ENCODE measurements around the gene ZNF492.
"Not testable (repeated sequence)": the region's sequence is repeated elsewhere in the genome, so short reads cannot be mapped to it uniquely, and the experiment has no call there.

Gene ZNF492

DNA sequence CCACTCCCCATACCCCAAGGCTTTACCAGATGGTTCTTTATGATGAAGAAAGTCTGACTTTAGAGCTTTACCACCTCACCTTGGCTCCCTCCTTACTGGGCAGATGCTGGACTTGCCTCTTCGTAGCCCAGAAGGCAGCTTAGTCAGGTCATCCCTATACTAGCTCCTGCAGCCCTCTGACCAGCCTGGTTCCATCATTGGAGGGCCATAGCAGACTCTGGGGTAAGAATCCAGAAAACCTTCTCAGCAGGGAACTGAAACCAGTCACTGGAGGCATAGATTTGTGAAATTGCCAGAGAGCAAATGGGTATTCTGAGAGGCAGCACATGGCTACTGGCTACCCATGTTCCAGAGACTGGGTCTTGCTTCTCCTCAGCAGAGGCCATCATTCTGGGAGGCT lies 21.8 kb upstream of the ZNF492 start:
- Histone ChIP-seq H3K4me2 (ENCODE audit: low read length) (no peak overlapping the region), H3K4me3 (ENCODE audit: low read length) (no peak overlapping the region), H3K4me1 (ENCODE audit: control insufficient read depth, low read length) (no peaks in the 10 kb centered on the region), H3K9me3 (ENCODE audit: control insufficient read depth, insufficient read depth, low read length) (peaks cover 14% of the 10 kb centered on the region; the same call in 1 of the 2 replicates), H3K27me3 (ENCODE audit: control insufficient read depth, low read length) (no peaks in the 10 kb centered on the region), H3K79me2 (ENCODE audit: control insufficient read depth, low read length) (no peaks in the 10 kb centered on the region), H4K20me1 (ENCODE audit: control insufficient read depth, insufficient read depth, low read depth, low read length) (no peaks in the 10 kb centered on the region), H3K9me2 (replicated peaks; ENCODE audit: control insufficient read depth, low read length) (no peaks in the 10 kb centered on the region), H3F3A (ENCODE audit: control insufficient read depth, insufficient read depth) (no peaks in the 10 kb centered on the region), H3K36me3 (ENCODE audit: control insufficient read depth, low read length) (no peaks in the 10 kb centered on the region), H3K27ac (ENCODE audit: low read depth, low read length) (no peak overlapping the region)
- TF ChIP-seq, protein P1, sequence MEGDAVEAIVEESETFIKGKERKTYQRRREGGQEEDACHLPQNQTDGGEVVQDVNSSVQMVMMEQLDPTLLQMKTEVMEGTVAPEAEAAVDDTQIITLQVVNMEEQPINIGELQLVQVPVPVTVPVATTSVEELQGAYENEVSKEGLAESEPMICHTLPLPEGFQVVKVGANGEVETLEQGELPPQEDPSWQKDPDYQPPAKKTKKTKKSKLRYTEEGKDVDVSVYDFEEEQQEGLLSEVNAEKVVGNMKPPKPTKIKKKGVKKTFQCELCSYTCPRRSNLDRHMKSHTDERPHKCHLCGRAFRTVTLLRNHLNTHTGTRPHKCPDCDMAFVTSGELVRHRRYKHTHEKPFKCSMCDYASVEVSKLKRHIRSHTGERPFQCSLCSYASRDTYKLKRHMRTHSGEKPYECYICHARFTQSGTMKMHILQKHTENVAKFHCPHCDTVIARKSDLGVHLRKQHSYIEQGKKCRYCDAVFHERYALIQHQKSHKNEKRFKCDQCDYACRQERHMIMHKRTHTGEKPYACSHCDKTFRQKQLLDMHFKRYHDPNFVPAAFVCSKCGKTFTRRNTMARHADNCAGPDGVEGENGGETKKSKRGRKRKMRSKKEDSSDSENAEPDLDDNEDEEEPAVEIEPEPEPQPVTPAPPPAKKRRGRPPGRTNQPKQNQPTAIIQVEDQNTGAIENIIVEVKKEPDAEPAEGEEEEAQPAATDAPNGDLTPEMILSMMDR (IDR thresholded peaks at IDR 0.05; ENCODE audit: low read depth, low read length, poor library complexity, severe bottlenecking) = no peak
- TF ChIP-seq EZH2phosphoT487 (IDR thresholded peaks at IDR 0.05; ENCODE audit: borderline replicate concordance, low read length) = no peak

DNA sequence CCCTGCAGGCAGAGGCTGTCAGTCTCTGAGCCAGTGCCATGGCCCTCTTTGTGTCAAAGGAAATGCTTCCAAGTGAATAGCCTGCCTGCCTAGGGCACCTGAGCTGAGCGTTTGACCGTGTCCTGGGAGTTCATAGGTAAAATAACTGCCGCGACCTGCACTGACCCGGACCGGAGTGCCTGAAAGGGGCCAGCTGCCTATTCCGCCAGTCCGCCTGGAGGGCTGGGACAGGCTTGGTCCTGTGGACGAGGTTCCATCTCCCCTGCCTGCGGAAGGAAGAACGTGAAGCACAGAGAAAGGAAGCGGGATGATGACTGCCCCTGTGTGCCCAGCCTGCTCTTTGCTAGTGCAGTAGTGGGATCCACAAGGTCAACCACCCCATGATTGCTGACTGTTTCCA lies 17.5 kb upstream of the ZNF492 start:
- H3K4me3 ChIP-seq (ENCODE audit: low read length) = no peak overlapping the region
- H4K20me1 ChIP-seq (ENCODE audit: control insufficient read depth, insufficient read depth, low read depth, low read length) = no peaks in the 10 kb centered on the region
- TF ChIP-seq EZH2phosphoT487 (IDR thresholded peaks at IDR 0.05; ENCODE audit: borderline replicate concordance, low read length) = no peak
- TF ChIP-seq, protein P1 (IDR thresholded peaks at IDR 0.05; ENCODE audit: low read depth, low read length, poor library complexity, severe bottlenecking) = no peak
- H3K9me2 ChIP-seq (replicated peaks; ENCODE audit: control insufficient read depth, low read length) = no peaks in the 10 kb centered on the region
- H3F3A ChIP-seq (ENCODE audit: control insufficient read depth, insufficient read depth) = no peaks in the 10 kb centered on the region
- H3K79me2 ChIP-seq (ENCODE audit: control insufficient read depth, low read length) = no peaks in the 10 kb centered on the region
- H3K4me2 ChIP-seq (ENCODE audit: low read length) = no peak overlapping the region
- no peaks in the 10 kb centered on the region for H3K36me3 ChIP-seq (ENCODE audit: control insufficient read depth, low read length)
- H3K9me3 ChIP-seq (ENCODE audit: control insufficient read depth, insufficient read depth, low read length) = peaks cover 18% of the 10 kb centered on the region; the same call in 1 of the 2 replicates
- H3K27me3 ChIP-seq (ENCODE audit: control insufficient read depth, low read length) = no peaks in the 10 kb centered on the region
- no peaks in the 10 kb centered on the region for H3K4me1 ChIP-seq (ENCODE audit: control insufficient read depth, low read length)
- H3K27ac ChIP-seq (ENCODE audit: low read depth, low read length) = no peak overlapping the region

DNA sequence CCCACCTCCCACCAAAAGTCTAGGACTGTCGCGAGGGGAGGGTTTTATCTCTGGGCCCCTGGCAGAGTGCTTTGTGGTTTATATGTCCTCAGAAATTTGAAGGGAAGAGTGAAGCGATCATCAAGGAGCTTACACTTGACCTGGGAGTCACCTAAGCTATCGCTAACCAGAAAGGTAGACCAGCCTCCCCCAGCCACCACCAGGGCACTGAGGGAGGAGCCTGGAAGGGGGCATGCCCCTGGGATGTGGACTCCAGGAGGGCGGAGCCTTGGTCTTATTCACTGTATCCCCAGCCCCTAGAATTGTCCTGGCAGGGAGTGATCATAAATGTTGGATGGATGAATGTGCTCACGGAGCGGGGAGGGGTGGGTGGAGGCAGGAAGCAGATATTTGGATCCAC lies 16.9 kb upstream of the ZNF492 start:
- not testable (repeated sequence) for H3K9me2 ChIP-seq (replicated peaks; ENCODE audit: control insufficient read depth, low read length); H3K4me3 ChIP-seq (ENCODE audit: low read length); H3K27ac ChIP-seq (ENCODE audit: low read depth, low read length); H3F3A ChIP-seq (ENCODE audit: control insufficient read depth, insufficient read depth); H3K79me2 ChIP-seq (ENCODE audit: control insufficient read depth, low read length); H3K27me3 ChIP-seq (ENCODE audit: control insufficient read depth, low read length); H3K4me2 ChIP-seq (ENCODE audit: low read length); H4K20me1 ChIP-seq (ENCODE audit: control insufficient read depth, insufficient read depth, low read depth, low read length); H3K4me1 ChIP-seq (ENCODE audit: control insufficient read depth, low read length); H3K36me3 ChIP-seq (ENCODE audit: control insufficient read depth, low read length)
- H3K9me3 ChIP-seq (ENCODE audit: control insufficient read depth, insufficient read depth, low read length) = peaks cover 18% of the 10 kb centered on the region; the same call in 1 of the 2 replicates

DNA sequence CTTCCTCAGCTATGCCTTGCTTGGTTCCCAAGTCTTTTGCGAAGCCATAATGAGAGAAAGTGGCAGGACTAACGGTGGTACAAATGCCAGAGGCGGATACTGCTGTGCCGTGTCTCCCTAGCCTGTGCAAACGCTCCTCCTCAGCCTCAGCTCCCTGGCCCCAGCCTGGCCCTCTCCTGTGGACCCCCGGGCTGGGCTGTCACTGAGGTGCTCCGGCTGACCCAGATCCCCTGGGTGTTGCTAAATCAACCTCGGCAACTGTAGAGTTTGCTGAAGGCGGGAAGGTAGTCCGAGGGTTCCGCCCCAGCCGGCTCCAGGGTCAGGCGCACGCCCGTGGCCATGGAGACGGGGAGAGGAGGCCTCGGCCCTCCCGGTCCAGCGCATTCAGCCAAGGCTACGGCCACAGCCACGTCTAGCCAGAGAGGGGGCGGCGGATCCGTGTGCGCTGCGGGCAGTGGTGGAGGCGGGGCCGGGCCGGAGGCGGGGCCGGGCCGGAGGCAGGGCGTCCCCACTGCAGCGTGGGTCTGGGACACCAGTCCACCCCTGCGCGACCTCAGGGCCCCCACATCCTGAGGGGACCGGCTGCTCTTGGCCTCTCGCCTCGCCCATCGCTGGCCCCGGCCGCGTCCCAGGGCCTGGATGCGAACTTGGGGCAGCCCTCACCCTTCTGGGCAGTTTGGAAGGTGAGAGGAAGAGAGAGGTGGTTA lies 16.4 kb upstream of the ZNF492 start:
- peaks cover 18% of the 10 kb centered on the region; the same call in 1 of the 2 replicates for H3K9me3 ChIP-seq (ENCODE audit: control insufficient read depth, insufficient read depth, low read length)
- no peaks in the 10 kb centered on the region for H3F3A ChIP-seq (ENCODE audit: control insufficient read depth, insufficient read depth)
- no peaks in the 10 kb centered on the region for H3K4me1 ChIP-seq (ENCODE audit: control insufficient read depth, low read length)
- TF ChIP-seq, protein P1 (IDR thresholded peaks at IDR 0.05; ENCODE audit: low read depth, low read length, poor library complexity, severe bottlenecking) = no peak
- TF ChIP-seq EZH2phosphoT487 (IDR thresholded peaks at IDR 0.05; ENCODE audit: borderline replicate concordance, low read length) = no peak
- no peak overlapping the region for H3K27ac ChIP-seq (ENCODE audit: low read depth, low read length)
- H4K20me1 ChIP-seq (ENCODE audit: control insufficient read depth, insufficient read depth, low read depth, low read length) = no peaks in the 10 kb centered on the region
- H3K27me3 ChIP-seq (ENCODE audit: control insufficient read depth, low read length) = no peaks in the 10 kb centered on the region
- no peak overlapping the region for H3K4me2 ChIP-seq (ENCODE audit: low read length)
- no peak overlapping the region for H3K4me3 ChIP-seq (ENCODE audit: low read length)
- H3K9me2 ChIP-seq (replicated peaks; ENCODE audit: control insufficient read depth, low read length) = no peaks in the 10 kb centered on the region
- no peaks in the 10 kb centered on the region for H3K36me3 ChIP-seq (ENCODE audit: control insufficient read depth, low read length)
- no peaks in the 10 kb centered on the region for H3K79me2 ChIP-seq (ENCODE audit: control insufficient read depth, low read length)

All from DOHH2 (cell line).